Chondrocyte (in vitro differentiated cells): ENCODE data around the gene DCXR. TPM values are rescaled to one million over a fixed set of nuclear protein-coding genes. Genes with fewer than 3 reads are reported as not detected.

Experiments used
- DNase-seq: peaks from one replicate; pipeline ENCODE4 v3.0.0; 2021; ENCODE audit warnings: mixed read lengths, low spot score
- H3K27ac Mint-ChIP-seq: one replicate; pipeline ENCODE4 v1.8.0; 2021; ENCODE audit warnings: mild to moderate bottlenecking, moderate library complexity, mixed read lengths; ENCODE audit not compliant: unreplicated experiment
- H3K27me3 Mint-ChIP-seq: 2 replicates; pipeline ENCODE4 v1.8.0; 2021; ENCODE audit warnings: low read depth, mixed read lengths
- H3K36me3 Mint-ChIP-seq: 2 replicates; pipeline ENCODE4 v1.8.0; 2021; ENCODE audit warnings: low read depth, mixed read lengths
- H3K4me1 Mint-ChIP-seq: 2 replicates; pipeline ENCODE4 v1.8.0; 2021; ENCODE audit warnings: low read depth, mild to moderate bottlenecking, mixed read lengths
- H3K4me3 Mint-ChIP-seq: one replicate; pipeline ENCODE4 v1.8.0; 2021; ENCODE audit warnings: mild to moderate bottlenecking, moderate library complexity, mixed read lengths; ENCODE audit not compliant: unreplicated experiment
- H3K9me3 Mint-ChIP-seq: 2 replicates; pipeline ENCODE4 v1.8.0; 2021; ENCODE audit warnings: low read depth, mixed read lengths
- total RNA-seq: library from RNA; stranded (reverse); gene quantifications from 3 replicates; pipeline ENCODE4 v1.2.1, GENCODE V29; 2021
- TF ChIP-seq, protein P1 (sequence below): fragments of 200-600 bp; sonication (generic); IDR thresholded peaks from 2 replicates; pipeline ENCODE4 v1.5.0; 2021; ENCODE audit warnings: antibody characterized with exemption, mild to moderate bottlenecking, moderate library complexity

The DCXR gene
- total RNA-seq, 1 donor from 2014 or later, result 59.8 TPM

GRCh38 chr17:82083533-82084359 lies 46.2 kb upstream of the DCXR start:
- no peak for DNase-seq
- Mint-ChIP-seq H3K27ac (no peak overlapping the region), H3K36me3 (peaks cover 17% of the 10 kb centered on the region), H3K27me3 (no peaks in the 10 kb centered on the region), H3K4me1 (no peaks in the 10 kb centered on the region), H3K9me3 (no peaks in the 10 kb centered on the region), H3K4me3 (no peak overlapping the region)
- TF ChIP-seq, protein P1, sequence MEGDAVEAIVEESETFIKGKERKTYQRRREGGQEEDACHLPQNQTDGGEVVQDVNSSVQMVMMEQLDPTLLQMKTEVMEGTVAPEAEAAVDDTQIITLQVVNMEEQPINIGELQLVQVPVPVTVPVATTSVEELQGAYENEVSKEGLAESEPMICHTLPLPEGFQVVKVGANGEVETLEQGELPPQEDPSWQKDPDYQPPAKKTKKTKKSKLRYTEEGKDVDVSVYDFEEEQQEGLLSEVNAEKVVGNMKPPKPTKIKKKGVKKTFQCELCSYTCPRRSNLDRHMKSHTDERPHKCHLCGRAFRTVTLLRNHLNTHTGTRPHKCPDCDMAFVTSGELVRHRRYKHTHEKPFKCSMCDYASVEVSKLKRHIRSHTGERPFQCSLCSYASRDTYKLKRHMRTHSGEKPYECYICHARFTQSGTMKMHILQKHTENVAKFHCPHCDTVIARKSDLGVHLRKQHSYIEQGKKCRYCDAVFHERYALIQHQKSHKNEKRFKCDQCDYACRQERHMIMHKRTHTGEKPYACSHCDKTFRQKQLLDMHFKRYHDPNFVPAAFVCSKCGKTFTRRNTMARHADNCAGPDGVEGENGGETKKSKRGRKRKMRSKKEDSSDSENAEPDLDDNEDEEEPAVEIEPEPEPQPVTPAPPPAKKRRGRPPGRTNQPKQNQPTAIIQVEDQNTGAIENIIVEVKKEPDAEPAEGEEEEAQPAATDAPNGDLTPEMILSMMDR, result no peak

GRCh38 chr17:82083009-82083408 lies 45.5 kb upstream of the DCXR start:
- Mint-ChIP-seq H3K4me3 (no peak overlapping the region), H3K36me3 (peaks cover 16% of the 10 kb centered on the region), H3K27me3 (no peaks in the 10 kb centered on the region), H3K9me3 (no peaks in the 10 kb centered on the region), H3K27ac (no peak overlapping the region), H3K4me1 (no peaks in the 10 kb centered on the region)
- TF ChIP-seq, protein P1, result no peak
- DNase-seq, result no peak

GRCh38 chr17:82082456-82082855 lies 45.0 kb upstream of the DCXR start:
- no peaks in the 10 kb centered on the region for H3K4me1 Mint-ChIP-seq
- H3K9me3 Mint-ChIP-seq, result no peaks in the 10 kb centered on the region
- no peak overlapping the region for H3K4me3 Mint-ChIP-seq
- no peaks in the 10 kb centered on the region for H3K27me3 Mint-ChIP-seq
- TF ChIP-seq, protein P1, result no peak
- DNase-seq, result no peak
- no peak overlapping the region for H3K27ac Mint-ChIP-seq
- H3K36me3 Mint-ChIP-seq, result peaks cover 16% of the 10 kb centered on the region

DNA sequence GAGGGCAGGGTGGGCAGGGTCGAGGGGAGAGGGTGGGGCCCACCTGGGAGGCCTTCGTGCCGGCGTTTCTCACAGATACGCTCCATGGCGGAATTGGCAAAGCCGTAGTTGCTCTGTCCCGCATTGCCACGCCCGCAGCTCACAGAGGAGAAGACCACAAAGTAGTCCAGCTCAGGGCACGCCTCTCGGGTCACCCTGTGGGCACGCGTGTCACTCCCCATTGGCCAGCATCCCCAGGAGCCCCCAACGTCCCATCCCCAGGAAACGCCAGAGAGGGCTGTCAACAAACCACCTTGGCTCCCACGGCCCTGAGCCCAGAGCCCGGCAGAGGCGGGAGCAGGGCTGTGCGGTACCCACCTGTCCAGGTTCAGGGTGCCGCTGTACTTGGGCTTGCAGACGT lies 44.5 kb upstream of the DCXR start:
- DNase-seq, result no peak
- Mint-ChIP-seq H3K9me3 (no peaks in the 10 kb centered on the region), H3K4me1 (no peaks in the 10 kb centered on the region), H3K36me3 (peaks cover 16% of the 10 kb centered on the region), H3K27me3 (no peaks in the 10 kb centered on the region), H3K4me3 (no peak overlapping the region), H3K27ac (no peak overlapping the region)
- TF ChIP-seq, protein P1, result no peak

GRCh38 chr17:82081546-82081945 lies 44.0 kb upstream of the DCXR start:
- H3K36me3 Mint-ChIP-seq, result peaks cover 16% of the 10 kb centered on the region
- H3K27me3 Mint-ChIP-seq, result no peaks in the 10 kb centered on the region
- H3K27ac Mint-ChIP-seq, result no peak overlapping the region
- TF ChIP-seq, protein P1, result no peak
- H3K9me3 Mint-ChIP-seq, result no peaks in the 10 kb centered on the region
- no peak overlapping the region for H3K4me3 Mint-ChIP-seq
- H3K4me1 Mint-ChIP-seq, result no peaks in the 10 kb centered on the region
- DNase-seq, result no peak
